Vagina (tissue), 2 donors: ENCODE measurements around the gene ULBP1.

Experiments used
- CTCF ChIP-seq, 3 experiments: fragments of 450-650 bp in 2 of 3; fragments of 200-600 bp in 1 of 3; sonication (generic) in 1 of 3; IDR thresholded peaks; one replicate each; pipeline ENCODE4 v1.5.1; 2017 to 2019; ENCODE audit warnings: antibody characterized with exemption in 3 of 3, mild to moderate bottlenecking in 2 of 3, moderate library complexity in 2 of 3
- POLR2A ChIP-seq, 2 donors: fragments of 450-650 bp; IDR thresholded peaks; one replicate each; pipeline ENCODE4 v1.6.1; 2017; ENCODE audit warnings: antibody characterized with exemption in 2 of 2, mild to moderate bottlenecking in 2 of 2, moderate library complexity in 2 of 2
- POLR2AphosphoS5 ChIP-seq, 2 donors: sonication (generic); formaldehyde crosslinking; IDR thresholded peaks; one replicate each; pipeline ENCODE4 v1.9.0; 2017; ENCODE audit warnings: antibody characterized with exemption in 2 of 2, mild to moderate bottlenecking in 2 of 2, low read depth in 1 of 2; ENCODE audit not compliant: insufficient read depth in 1 of 2

DNA sequence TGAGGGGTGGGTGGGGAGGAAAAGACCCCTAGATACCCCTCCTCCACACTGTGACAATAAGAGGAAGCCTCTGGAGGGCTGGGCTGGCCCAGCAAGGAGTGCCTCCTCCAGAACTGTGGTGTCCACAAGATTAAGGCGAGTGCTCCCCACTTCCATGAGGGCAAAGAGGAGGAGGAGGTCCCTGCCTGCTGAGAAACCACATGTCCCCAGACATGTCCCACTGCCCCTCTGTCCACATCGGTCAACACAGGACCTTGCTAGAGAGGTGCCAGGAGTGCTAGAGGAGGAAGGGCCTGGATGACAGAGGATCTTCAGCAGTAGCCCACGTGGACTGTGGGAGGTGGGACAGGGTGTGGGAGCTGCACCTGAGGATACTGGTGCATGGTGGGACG lies 43.9 kb upstream of the ULBP1 start:
- TF ChIP-seq CTCF (IDR thresholded peaks at IDR 0.05): no peak
- TF ChIP-seq POLR2A (IDR thresholded peaks at IDR 0.05): no peak
- TF ChIP-seq POLR2AphosphoS5 (IDR thresholded peaks at IDR 0.05; ENCODE audit: insufficient read depth in 1 of 2, low read depth in 1 of 2): no peak
